Stimulated activated CD8-positive, alpha-beta memory T cell treated with anti-CD3 and anti-CD28 coated beads, Interleukin-4, amount 100 ng/mL, for 24 hours (primary cell): ENCODE results near the gene CAPN5.

ENCODE experiments used
- DNase-seq: peaks from one replicate; pipeline ENCODE4 v3.0.0-alpha.2; 2020; ENCODE audit warnings: low read depth

CAPN5 gene

DNA sequence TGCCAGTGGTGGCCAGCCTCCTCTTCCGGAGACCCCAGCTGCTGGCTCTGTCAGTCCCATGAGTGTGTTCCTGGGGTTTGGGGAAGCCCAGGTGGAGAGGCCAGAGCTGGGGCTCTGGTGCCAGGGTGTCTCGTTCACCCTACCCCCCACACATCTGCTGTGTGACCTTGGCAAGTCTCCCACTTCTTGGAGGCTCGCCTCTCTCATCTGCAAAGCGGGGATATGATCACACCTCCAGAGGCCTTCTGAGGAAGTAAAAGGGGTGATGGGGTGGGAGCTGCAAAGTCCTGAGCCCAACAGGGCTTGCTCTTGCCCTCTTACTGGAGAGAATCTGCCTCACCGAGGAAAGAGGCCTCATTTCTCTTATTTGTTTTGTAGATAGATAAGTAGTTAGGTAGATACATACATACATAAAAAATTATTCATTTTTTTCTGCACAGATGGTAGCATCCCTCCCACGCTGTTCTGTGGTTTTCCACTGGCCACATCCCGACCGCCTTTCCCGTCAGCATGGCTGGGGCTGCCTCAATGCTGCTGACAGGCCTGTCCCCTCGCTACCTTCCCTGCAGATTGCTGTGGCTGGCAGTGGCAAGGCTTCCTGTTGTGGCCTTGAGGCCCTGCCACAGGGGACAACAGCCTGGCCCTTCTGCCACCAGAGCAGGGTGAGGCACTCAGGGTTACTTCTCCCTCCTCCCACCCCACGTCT, 85.2 kb downstream of the CAPN5 start:
- peak; percentile 39 for DNase-seq

DNA sequence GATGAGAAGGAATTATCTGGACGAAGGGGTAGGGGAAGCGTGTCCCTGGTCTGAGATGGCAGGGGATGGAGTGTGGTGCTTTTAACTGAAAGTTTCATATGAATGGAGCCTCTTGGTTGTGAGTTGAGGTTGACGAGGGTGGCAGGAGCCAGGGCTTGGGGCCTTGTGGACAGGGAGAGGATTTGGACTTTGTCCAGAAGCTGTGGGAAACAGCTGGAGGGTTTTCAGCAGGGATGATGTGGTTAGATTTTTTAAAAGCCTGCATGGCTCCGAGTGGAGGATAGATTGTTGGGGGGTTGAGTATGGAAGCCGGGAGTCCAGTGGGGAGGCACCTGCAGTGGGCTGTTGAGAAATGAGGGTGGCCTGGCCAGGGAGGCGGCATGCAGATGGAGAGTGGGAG, 86.1 kb downstream of the CAPN5 start:
- no peak for DNase-seq

DNA sequence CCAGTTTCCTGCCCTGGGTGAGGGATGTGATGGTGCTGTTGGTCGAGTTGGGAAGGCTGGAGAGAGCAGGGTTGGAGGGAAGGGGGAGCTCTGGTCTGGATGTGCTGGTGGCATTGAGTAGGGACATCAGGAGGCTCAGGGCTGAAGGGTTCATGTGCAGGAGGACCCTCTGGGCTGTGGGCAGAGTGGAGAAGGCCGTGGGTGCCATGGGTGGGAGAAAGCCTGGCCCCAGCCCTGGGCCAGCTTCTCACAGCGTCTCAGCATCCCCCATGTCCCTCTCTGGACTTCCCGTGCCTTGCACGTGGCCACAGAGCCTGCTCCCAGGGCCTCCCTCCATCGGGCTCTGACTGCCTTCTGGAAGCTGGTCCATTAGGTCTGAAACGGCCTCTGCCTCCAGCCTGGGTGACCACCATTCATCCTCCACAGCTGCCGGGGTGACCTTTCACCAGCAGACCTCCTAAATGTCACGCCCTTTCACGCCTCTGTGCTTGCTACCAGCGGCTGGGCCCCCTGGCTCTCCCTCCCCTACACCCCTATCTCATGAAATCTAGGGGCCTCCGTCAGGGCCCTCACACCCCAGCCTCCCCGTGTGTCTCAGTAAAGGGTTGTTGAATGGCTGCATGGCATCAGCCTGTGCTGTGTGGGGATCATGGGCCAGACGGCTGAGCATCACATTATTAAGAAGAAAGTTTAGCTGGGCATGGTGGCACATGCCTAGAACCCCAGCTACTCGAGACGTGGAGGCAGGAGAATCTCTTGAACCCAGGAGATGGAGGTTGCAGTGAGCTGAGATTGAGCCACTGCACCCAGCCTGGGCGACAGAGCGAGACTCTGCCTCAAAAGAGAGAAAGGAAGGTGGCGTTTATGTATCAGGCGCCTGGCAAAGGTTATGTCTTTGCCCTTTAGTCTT, 86.8 kb downstream of the CAPN5 start:
- no peak for DNase-seq

- DNase-seq: no peak
These were observed 87.8 kb downstream of the CAPN5 start for GRCh38 chr11:77154381-77155081.

- no peak for DNase-seq
These were observed 88.3 kb downstream of the CAPN5 start for GRCh38 chr11:77155082-77155475.

DNA sequence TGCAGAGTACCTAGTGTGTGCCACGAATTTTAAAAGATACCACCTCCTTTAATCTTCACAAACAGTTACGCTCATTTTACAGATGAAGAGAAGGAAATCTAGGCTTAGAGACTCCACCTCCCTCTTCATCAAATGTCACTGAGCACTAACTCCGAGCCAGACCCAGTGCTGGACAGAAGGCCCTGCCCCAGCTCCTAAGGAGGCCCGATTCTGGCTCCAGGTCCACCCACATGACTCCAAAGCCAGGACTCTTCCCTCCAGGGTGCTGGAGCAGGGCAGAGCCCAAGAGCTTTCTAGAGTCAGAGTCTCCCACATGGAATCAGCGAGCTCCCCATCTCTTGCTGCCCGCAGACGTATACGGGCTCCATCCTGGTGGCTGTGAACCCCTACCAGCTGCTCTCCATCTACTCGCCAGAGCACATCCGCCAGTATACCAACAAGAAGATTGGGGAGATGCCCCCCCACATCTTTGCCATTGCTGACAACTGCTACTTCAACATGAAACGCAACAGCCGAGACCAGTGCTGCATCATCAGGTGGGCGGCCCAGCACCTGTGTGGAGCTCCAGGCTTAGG, 88.9 kb downstream of the CAPN5 start:
- DNase-seq: no peak

GRCh38 chr11:77156396-77157195, 89.8 kb downstream of the CAPN5 start:
- DNase-seq: no peak

- no peak for DNase-seq
These were observed 91.4 kb downstream of the CAPN5 start for GRCh38 chr11:77158041-77158695.

DNA sequence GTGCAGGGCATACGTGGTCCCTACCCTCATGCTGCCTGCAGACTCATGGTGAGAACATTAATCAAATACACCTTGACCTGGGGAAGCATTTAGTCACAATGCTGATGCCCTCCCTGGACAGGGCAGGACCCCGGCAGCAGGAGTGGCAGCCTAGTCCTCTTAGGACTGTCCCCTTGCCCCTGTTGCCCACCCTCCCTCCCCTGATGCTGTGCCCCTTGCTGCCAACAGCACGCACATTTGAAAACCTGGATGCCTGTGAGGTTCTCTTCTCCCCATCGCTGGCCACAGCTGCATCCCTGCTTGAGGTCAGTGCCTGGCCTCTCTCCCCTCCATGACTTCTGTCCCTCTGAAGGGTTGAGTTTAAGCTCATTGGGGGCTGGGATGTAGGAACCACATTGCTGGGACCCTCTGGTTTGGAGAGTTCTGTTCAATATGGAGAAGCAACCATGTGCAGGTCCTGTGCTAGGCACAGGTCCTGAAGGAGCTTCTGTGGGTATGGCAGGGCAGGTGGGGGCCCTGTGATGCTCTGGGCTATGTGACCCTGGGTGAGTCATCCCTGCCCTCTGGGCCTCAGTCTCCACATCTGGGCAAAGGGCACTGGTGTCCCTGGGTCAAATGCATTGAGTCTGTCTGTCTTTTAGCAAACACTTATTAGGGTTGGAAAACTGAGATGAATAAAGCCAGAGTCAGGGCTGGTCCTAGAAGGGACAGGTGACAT, 92.6 kb downstream of the CAPN5 start:
- DNase-seq: no peak

DNA sequence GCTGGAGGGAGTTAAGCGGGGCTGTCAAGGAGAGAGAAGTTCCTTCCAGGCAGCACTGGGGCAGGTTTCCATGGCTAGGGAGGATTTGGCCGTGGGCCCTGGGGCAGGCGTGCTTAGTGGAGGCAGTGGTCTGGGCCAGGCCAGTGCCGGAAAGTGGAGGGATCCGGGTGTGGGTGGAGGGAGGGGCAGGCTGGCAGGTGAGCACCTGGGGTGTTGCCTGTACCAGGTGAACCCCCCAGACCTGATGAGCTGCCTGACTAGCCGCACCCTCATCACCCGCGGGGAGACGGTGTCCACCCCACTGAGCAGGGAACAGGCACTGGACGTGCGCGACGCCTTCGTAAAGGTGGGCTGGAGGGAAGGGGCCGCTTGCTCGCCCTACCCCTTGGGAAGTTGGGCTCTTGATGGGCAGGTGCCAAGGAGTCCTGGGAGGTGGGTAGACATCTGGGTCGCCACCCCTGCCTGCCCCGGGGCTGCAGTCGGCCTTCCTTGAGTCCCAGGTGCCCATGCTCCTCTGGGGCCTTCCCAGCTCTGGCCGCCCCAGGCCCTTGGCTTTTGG, 93.2 kb downstream of the CAPN5 start:
- DNase-seq: no peak

- no peak for DNase-seq
These were observed 96.5 kb downstream of the CAPN5 start for GRCh38 chr11:77163271-77163670.

- DNase-seq: no peak
These were observed 98.3 kb downstream of the CAPN5 start for GRCh38 chr11:77165066-77165465.

GRCh38 chr11:77166021-77166420, 99.2 kb downstream of the CAPN5 start:
- DNase-seq: no peak

GRCh38 chr11:77167111-77167626, 100.4 kb downstream of the CAPN5 start:
- DNase-seq: no peak

- no peak for DNase-seq
These were observed 101.0 kb downstream of the CAPN5 start for GRCh38 chr11:77167791-77168190.

DNA sequence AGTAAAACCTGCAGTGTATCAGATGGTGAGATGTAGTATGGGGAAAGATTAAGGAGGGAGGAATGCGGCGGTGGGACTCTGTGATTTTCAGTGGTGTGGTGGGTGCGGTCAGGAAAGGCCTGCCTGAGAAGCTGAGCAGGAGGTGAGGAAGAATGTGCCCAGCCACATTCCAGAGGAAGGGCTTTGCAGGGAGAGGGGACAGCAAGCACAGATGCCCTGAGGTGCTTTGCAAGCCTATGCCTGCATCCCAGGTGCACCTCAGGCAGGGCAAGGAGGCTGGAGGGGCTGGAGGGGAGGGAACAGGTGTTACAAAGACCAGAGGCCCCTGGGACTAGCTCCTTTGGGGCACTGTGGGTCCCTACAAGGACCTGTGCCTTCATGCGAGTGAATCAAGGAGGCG, 103.3 kb downstream of the CAPN5 start:
- no peak for DNase-seq

GRCh38 chr11:77171254-77171653, 104.5 kb downstream of the CAPN5 start:
- no peak for DNase-seq

- no peak for DNase-seq
These were observed 105.3 kb downstream of the CAPN5 start for GRCh38 chr11:77171885-77172665.

- DNase-seq: no peak
These were observed 105.9 kb downstream of the CAPN5 start for GRCh38 chr11:77172666-77172982.
